ENCODE measurements around the gene DBF4. TPM values are rescaled to one million over a fixed set of nuclear protein-coding genes. Genes with fewer than 3 reads are reported as not detected.
A peak's percentile ranks its signal among the peaks of the same experiment; 100 is the strongest.

The DBF4 gene
- total and polyA plus RNA-seq, 2 donors (not counting 1 experiment from before 2014, with no cell fraction given), result 7.8 to 21.0 TPM

DNA sequence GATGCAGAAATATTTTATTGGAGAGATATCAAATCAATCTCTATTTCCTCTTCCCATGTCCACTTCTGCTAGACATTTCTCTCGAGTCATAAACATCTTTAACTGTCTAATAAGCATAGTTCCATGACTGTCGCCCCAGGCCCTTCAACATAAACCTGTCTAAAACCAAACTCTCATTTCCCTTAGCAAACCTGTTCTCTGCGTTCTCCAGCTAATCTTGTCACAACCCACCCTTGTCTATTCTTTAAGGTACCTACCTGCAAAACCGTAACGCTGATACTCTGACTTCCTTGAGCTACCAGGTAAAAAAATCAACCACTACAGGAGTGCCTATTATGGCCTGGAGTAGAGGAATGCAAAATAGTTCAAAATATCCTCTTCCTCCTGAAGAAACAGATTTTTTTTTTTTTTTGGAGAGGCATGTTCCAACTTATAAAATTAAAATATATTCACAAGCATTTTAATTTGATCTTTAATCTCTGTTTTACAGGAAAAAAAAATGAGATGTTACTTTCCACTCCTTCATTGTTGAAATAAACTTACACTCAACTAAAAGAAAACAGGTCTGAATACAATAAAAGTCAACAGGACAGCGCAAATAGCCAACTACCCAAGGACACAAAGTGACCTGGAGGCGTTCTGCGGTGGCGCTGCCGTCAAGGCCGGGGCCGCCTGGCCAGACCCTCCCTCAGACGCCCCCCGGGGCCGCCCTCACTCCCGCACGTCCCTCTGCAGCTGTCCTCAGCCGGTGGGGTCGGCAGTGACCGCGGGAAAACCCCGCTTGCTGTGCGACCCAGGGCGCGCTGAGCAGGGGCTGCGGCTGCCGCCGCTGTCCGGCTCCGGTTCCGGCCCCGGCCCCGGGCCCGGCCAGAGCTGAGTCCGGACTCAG lies 898 bp upstream of the DBF4 start:
- intact Hi-C loops (cut with micrococcal nuclease), result loop anchor here (1.0 to 2.0 kb wide), 8 partner anchors 12 to 723 kb away; partner anchors contain the start of genes ABCB4, ADAM22, CROT and DMTF1
- H4K20me1 ChIP-seq (ENCODE audit: control insufficient read depth, insufficient read depth, low read length, poor library complexity, severe bottlenecking), result no peaks in the 10 kb centered on the region
- no peaks in the 10 kb centered on the region for H3K27me3 ChIP-seq (replicated peaks in 1 of 4; ENCODE audit: control extremely low read depth in 1 of 4, control insufficient read depth in 3 of 4, insufficient read depth in 4 of 4, low read length in 3 of 4)
- H3K9ac ChIP-seq (ENCODE audit: low read length), result peak overlapping the region; percentile 87
- no peak for TF ChIP-seq EZH2 (IDR thresholded peaks at IDR 0.05; ENCODE audit: borderline replicate concordance, insufficient read depth, low read depth, low read length, poor library complexity, severe bottlenecking)
- TF ChIP-seq, protein P1, sequence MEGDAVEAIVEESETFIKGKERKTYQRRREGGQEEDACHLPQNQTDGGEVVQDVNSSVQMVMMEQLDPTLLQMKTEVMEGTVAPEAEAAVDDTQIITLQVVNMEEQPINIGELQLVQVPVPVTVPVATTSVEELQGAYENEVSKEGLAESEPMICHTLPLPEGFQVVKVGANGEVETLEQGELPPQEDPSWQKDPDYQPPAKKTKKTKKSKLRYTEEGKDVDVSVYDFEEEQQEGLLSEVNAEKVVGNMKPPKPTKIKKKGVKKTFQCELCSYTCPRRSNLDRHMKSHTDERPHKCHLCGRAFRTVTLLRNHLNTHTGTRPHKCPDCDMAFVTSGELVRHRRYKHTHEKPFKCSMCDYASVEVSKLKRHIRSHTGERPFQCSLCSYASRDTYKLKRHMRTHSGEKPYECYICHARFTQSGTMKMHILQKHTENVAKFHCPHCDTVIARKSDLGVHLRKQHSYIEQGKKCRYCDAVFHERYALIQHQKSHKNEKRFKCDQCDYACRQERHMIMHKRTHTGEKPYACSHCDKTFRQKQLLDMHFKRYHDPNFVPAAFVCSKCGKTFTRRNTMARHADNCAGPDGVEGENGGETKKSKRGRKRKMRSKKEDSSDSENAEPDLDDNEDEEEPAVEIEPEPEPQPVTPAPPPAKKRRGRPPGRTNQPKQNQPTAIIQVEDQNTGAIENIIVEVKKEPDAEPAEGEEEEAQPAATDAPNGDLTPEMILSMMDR (IDR thresholded peaks at IDR 0.05), result no peak
- H3K4me1 ChIP-seq (ENCODE audit: control insufficient read depth in 2 of 2, insufficient read depth in 2 of 2, low read length in 2 of 2), result peaks cover 18 to 24% of the 10 kb centered on the region in 2 donors
- H3K79me2 ChIP-seq (ENCODE audit: control insufficient read depth, insufficient read depth, low read length), result peaks cover 85% of the 10 kb centered on the region
- ChIA-PET CTCF (interaction anchor here (1.1 to 1.8 kb wide), 2 partner anchors 11 to 79 kb away, joined by 5 to 9 read pairs; no protein-coding TSS in a partner anchor), POLR2A (no interaction called here)
- Mint-ChIP-seq H3K27me3 (no peaks in the 10 kb centered on the region), H3K27ac (peak overlapping the region; percentile 98), H3K9me3 (ENCODE audit: insufficient read depth) (no peaks in the 10 kb centered on the region), H3K4me1 (peaks cover 37% of the 10 kb centered on the region), H3K4me3 (peak overlapping the region; percentile 76)
- peaks cover 0 to 7% of the 10 kb centered on the region in 2 experiments for H3K36me3 ChIP-seq (replicated peaks in 1 of 2; ENCODE audit: control extremely low read depth in 1 of 2, control insufficient read depth in 1 of 2, extremely low read depth in 1 of 2, insufficient read depth in 2 of 2, low read length in 1 of 2)
- H2AFZ ChIP-seq (ENCODE audit: insufficient read depth, low read depth, low read length, poor library complexity, severe bottlenecking), result peak overlapping the region; percentile 93
- DNase-seq, result peak; percentile 41
- ATAC-seq (ENCODE audit: low read depth), result peak; percentile 2
- peak overlapping the region; percentile 67 to 98 (median 93) for H3K4me3 ChIP-seq (ENCODE audit: control extremely low read depth in 1 of 5, extremely low read depth in 1 of 5, insufficient read depth in 1 of 5, low read depth in 2 of 5, low read length in 4 of 5)
- peak overlapping the region; percentile 93 for H3K4me2 ChIP-seq (replicated peaks; ENCODE audit: low read depth, low read length, poor library complexity, severe bottlenecking)
- WGBS (ENCODE audit: insufficient coverage), result under 1% methylated on average over 32 of the region's 35 CpGs
- H3K27ac ChIP-seq (ENCODE audit: low read length in 2 of 2), result peak overlapping the region; percentile 72 to 93
- peaks cover 0 to 8% (median 4%) of the 10 kb centered on the region in 3 donors for H3K9me3 ChIP-seq (ENCODE audit: control extremely low read depth in 1 of 3, control insufficient read depth in 2 of 3, insufficient read depth in 1 of 3, low read length in 2 of 3)
